ENCODE results near the gene AURKAIP1. TPM values are rescaled to one million over a fixed set of nuclear protein-coding genes. Genes with fewer than 3 reads are reported as not detected.

AURKAIP1 gene
- total RNA-seq, 4 donors from 2014 or later: 122 to 172 (median 134) TPM

- peaks cover 0 to 10% of the 10 kb centered on the region in 2 donors for H3K27me3 ChIP-seq
- no peak overlapping the region for H3K4me3 ChIP-seq
- no peak for DNase-seq
- peak overlapping the region; percentile 64 to 92 (median 76) for H3K27ac ChIP-seq
- peaks cover 0 to 2% (median 0%) of the 10 kb centered on the region in 3 donors for H3K36me3 ChIP-seq
- H3K9me3 ChIP-seq: no peaks in the 10 kb centered on the region
- H3K4me1 ChIP-seq: peaks cover 2 to 58% (median 14%) of the 10 kb centered on the region in 4 donors
- TF ChIP-seq POLR2A (IDR thresholded peaks at IDR 0.05) (no peak), CTCF (IDR thresholded peaks at IDR 0.05) (no peak)
Observed at GRCh38 chr1:1359308-1359663, 15.7 kb downstream of the AURKAIP1 start.

GRCh38 chr1:1358433-1359271 lies 16.4 kb downstream of the AURKAIP1 start, which contains the start of gene MXRA8:
TSS of gene MXRA8 (minus strand) at chr1:1358555. CDS start at chr1:1358504, 51 bp downstream.
- Histone ChIP-seq H3K27ac (peak within 1 kb of the TSS; percentile 64 to 92 (median 76)), H3K27me3 (peaks cover 0 to 10% of the 10 kb centered on the region in 2 donors), H3K9me3 (no peaks in the 10 kb centered on the region), H3K4me1 (peaks cover 2 to 65% (median 16%) of the 10 kb centered on the region in 4 donors), H3K4me3 (peak within 1 kb of the TSS; percentile 25 to 55 (median 35)), H3K36me3 (peaks cover 0 to 8% (median 0%) of the 10 kb centered on the region in 3 donors)
- TF ChIP-seq CTCF (IDR thresholded peaks at IDR 0.05) (no peak), POLR2A (IDR thresholded peaks at IDR 0.05) (no peak)
- DNase-seq: no peak

GRCh38 chr1:1357871-1358432 lies 17.1 kb downstream of the AURKAIP1 start:
- Histone ChIP-seq H3K4me3 (peak overlapping the region; percentile 25 to 55 (median 35)), H3K27me3 (peaks cover 0 to 10% of the 10 kb centered on the region in 2 donors), H3K27ac (peak overlapping the region; percentile 64 to 92 (median 76)), H3K36me3 (peaks cover 0 to 8% (median 0%) of the 10 kb centered on the region in 3 donors), H3K4me1 (peaks cover 2 to 72% (median 21%) of the 10 kb centered on the region in 4 donors), H3K9me3 (no peaks in the 10 kb centered on the region)
- TF ChIP-seq CTCF (IDR thresholded peaks at IDR 0.05): no peak
- DNase-seq: no peak

GRCh38 chr1:1356796-1357401 lies 18.1 kb downstream of the AURKAIP1 start:
- DNase-seq: no peak
- peaks cover 0 to 10% of the 10 kb centered on the region in 2 donors for H3K27me3 ChIP-seq
- no peaks in the 10 kb centered on the region for H3K9me3 ChIP-seq
- H3K27ac ChIP-seq: peak overlapping the region; percentile 58 to 92 (median 74)
- peaks cover 0 to 8% (median 0%) of the 10 kb centered on the region in 3 donors for H3K36me3 ChIP-seq
- no peak for TF ChIP-seq CTCF (IDR thresholded peaks at IDR 0.05)
- TF ChIP-seq POLR2A (IDR thresholded peaks at IDR 0.05): no peak
- peak overlapping the region; percentile 25 to 55 (median 35) for H3K4me3 ChIP-seq
- peaks cover 2 to 79% (median 22%) of the 10 kb centered on the region in 4 donors for H3K4me1 ChIP-seq

GRCh38 chr1:1356166-1356795 lies 18.7 kb downstream of the AURKAIP1 start:
- H3K4me1 ChIP-seq: peaks cover 2 to 82% (median 22%) of the 10 kb centered on the region in 4 donors
- DNase-seq: no peak
- H3K27me3 ChIP-seq: peaks cover 0 to 10% of the 10 kb centered on the region in 2 donors
- peak overlapping the region in 3 of 4 donors; percentile 58 to 92 (median 85) for H3K27ac ChIP-seq
- H3K4me3 ChIP-seq: peak overlapping the region; percentile 25 to 55 (median 35)
- TF ChIP-seq POLR2A (IDR thresholded peaks at IDR 0.05): no peak
- no peak for TF ChIP-seq CTCF (IDR thresholded peaks at IDR 0.05)
- H3K9me3 ChIP-seq: no peaks in the 10 kb centered on the region
- peaks cover 0 to 8% (median 0%) of the 10 kb centered on the region in 3 donors for H3K36me3 ChIP-seq

Data from Peyer's patch (tissue), 4 donors.